HEK293 (cell line): ENCODE data around the gene ITGB1BP1.

ENCODE experiments used
- CTCF ChIP-seq: fragments of 450-650 bp; formaldehyde crosslinking; IDR thresholded peaks from 2 replicates; pipeline ENCODE4 v1.5.1; 2016; ENCODE audit warnings: missing biosample characterization, missing genetic modification characterization
- MZF1 ChIP-seq: fragments of 450-650 bp; formaldehyde crosslinking; IDR thresholded peaks from 2 replicates; pipeline ENCODE4 v1.5.1; 2017; ENCODE audit warnings: missing biosample characterization, missing genetic modification characterization, borderline replicate concordance
- SP2 ChIP-seq: fragments of 450-650 bp; formaldehyde crosslinking; IDR thresholded peaks from 2 replicates; pipeline ENCODE4 v1.5.1; 2016; ENCODE audit warnings: missing biosample characterization, missing genetic modification characterization
- SP3 ChIP-seq: fragments of 450-650 bp; formaldehyde crosslinking; IDR thresholded peaks from 2 replicates; pipeline ENCODE4 v1.5.1; 2016; ENCODE audit warnings: missing biosample characterization, missing genetic modification characterization
- ZBTB48 ChIP-seq: fragments of 450-650 bp; formaldehyde crosslinking; IDR thresholded peaks from 2 replicates; pipeline ENCODE4 v1.5.1; 2016; ENCODE audit warnings: missing biosample characterization, missing genetic modification characterization
- ZNF530 ChIP-seq: fragments of 450-650 bp; formaldehyde crosslinking; IDR thresholded peaks from 2 replicates; pipeline ENCODE4 v1.5.1; 2016; ENCODE audit warnings: low read depth, missing biosample characterization, missing genetic modification characterization

DNA sequence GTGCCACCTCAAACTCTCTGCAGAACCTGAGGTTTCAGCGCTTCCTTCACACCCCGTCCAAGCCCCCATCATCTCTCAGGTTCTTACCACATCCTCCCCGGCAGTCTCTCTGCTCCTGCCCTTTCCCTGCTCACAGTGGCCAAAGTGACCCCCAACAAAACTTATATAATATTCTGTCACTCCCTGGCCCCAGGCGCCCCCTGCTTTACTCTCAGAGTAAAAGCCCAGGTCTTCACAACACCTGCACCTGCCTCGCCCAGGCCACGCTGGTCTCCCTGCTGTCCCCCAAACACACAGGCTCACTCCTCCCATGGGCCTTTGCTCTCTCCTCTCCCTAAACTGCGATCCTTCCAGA is 6.4 kb downstream of the ITGB1BP1 start:
- TF ChIP-seq SP2 = no peak
- no peak for TF ChIP-seq MZF1 (tag by site-specific recombination)
- TF ChIP-seq ZNF530 (tag by site-specific recombination) = no peak
- TF ChIP-seq CTCF = no peak
- no peak for TF ChIP-seq ZBTB48 (tag by site-specific recombination)
- no peak for TF ChIP-seq SP3 (tag by site-specific recombination)
